ENCODE measurements around the gene GPA33.

- TF ChIP-seq EZH2phosphoT487 (IDR thresholded peaks at IDR 0.05; ENCODE audit: low read depth, severe bottlenecking, unreplicated experiment) (no peak), CTCF (IDR thresholded peaks at IDR 0.05; ENCODE audit: poor library complexity) (no peak), EZH2 (IDR thresholded peaks at IDR 0.05; ENCODE audit: borderline replicate concordance) (no peak)
Measured at GRCh38 chr1:167126317-167126716, 36.1 kb upstream of the GPA33 start.
